ENCODE results near the gene UBN1. TPM values are rescaled to one million over a fixed set of nuclear protein-coding genes. Genes with fewer than 3 reads are reported as not detected.

Gene UBN1
- total RNA-seq, 4 donors from 2014 or later = 21.1 to 48.2 (median 37.2) TPM

- TF ChIP-seq CTCF (IDR thresholded peaks at IDR 0.05; ENCODE audit: low read depth) = no peak
These were observed 18.1 kb downstream of the UBN1 start for GRCh38 chr16:4865231-4865860.

GRCh38 chr16:4866586-4866985 is 19.3 kb downstream of the UBN1 start:
- no peak for TF ChIP-seq CTCF (IDR thresholded peaks at IDR 0.05; ENCODE audit: low read depth)

GRCh38 chr16:4868026-4868425 is 20.7 kb downstream of the UBN1 start:
- no peak for TF ChIP-seq CTCF (IDR thresholded peaks at IDR 0.05; ENCODE audit: low read depth)

- no peak for TF ChIP-seq CTCF (IDR thresholded peaks at IDR 0.05; ENCODE audit: low read depth)
These were observed 21.3 kb downstream of the UBN1 start for GRCh38 chr16:4868535-4868934.

- TF ChIP-seq CTCF (IDR thresholded peaks at IDR 0.05; ENCODE audit: low read depth) = no peak
These were observed 22.0 kb downstream of the UBN1 start for GRCh38 chr16:4869147-4869805.

DNA sequence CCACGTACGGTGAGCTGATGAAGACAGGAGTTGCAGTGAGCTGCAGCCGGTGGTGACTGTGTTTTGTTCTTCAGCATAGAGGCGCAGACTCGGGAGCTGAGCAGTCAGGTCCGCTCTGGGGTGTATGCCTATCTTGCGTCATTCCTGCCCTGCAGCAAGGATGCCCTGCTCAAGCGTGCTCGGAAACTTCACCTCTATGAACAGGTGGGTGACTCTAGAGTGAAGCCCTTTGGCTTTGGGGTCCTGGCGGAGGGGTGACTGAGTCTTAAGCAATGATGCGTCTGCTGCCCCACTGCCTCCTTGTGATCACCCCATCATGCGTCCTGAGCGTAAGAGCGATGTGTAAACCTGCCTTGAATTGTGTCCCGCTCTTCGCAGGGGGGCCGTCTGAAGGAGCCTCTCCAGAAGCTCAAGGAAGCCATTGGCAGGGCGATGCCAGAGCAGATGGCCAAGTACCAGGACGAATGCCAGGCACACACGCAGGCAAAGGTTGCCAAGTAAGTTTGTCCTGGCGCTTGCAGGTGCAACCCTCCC is 22.9 kb downstream of the UBN1 start:
- TF ChIP-seq CTCF (IDR thresholded peaks at IDR 0.05; ENCODE audit: low read depth) = no peak

DNA sequence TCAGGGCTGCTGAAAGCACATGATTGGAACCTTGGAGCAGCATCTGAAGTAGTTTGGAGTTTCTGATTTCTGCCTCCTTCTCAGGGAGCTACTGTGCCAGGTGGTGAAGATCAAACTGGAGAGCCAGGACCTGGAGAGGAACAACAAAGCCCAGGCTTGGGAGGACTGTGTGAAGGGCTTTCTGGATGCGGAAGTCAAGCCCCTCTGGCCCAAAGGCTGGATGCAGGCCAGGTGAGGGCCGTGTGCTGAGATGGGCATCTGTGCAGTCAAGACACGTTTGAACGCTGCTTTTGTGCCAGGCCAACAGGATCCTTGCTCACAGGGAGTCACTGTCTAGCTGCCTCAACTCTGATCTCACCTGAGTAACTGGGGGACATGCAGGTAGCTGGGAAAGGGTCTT is 23.8 kb downstream of the UBN1 start:
- no peak for TF ChIP-seq CTCF (IDR thresholded peaks at IDR 0.05; ENCODE audit: low read depth)

All from subcutaneous adipose tissue (tissue), 4 donors.